GM10266 (cell line): Measurements from ENCODE around the gene TMEM200B.
"Not testable (repeated sequence)": the region's sequence is repeated elsewhere in the genome, so short reads cannot be mapped to it uniquely, and the experiment has no call there.

Experiments
- DNase-seq: peaks from one replicate; pipeline ENCODE4 v3.0.0; 2012; ENCODE audit errors: extremely low spot score
- TF ChIP-seq, protein P1 (sequence below): IDR thresholded peaks from 2 replicates; pipeline ENCODE4 v1.5.1; 2012; ENCODE audit warnings: mild to moderate bottlenecking, low read depth; ENCODE audit not compliant: control insufficient read depth, insufficient read depth; ENCODE audit errors: missing control alignments

The TMEM200B gene

DNA sequence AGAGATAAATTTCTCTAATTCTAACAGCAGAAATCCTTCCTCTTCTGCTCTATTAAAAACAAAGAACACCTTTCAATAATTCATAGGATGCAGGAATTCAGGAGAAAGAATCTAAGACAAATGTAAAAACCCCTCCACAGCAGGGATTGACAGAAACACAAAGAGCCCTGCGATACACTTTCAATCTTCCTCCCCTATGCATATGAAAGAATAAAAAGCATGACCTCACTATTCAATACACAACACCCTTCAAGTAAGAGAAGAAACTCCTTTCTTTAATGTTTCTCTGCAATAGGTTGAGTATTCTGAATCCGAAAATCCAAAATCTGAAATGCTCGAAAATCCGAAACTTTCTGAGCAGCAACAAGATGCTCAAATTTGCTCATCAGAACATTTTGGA is 40.9 kb upstream of the TMEM200B start:
- TF ChIP-seq, protein P1, sequence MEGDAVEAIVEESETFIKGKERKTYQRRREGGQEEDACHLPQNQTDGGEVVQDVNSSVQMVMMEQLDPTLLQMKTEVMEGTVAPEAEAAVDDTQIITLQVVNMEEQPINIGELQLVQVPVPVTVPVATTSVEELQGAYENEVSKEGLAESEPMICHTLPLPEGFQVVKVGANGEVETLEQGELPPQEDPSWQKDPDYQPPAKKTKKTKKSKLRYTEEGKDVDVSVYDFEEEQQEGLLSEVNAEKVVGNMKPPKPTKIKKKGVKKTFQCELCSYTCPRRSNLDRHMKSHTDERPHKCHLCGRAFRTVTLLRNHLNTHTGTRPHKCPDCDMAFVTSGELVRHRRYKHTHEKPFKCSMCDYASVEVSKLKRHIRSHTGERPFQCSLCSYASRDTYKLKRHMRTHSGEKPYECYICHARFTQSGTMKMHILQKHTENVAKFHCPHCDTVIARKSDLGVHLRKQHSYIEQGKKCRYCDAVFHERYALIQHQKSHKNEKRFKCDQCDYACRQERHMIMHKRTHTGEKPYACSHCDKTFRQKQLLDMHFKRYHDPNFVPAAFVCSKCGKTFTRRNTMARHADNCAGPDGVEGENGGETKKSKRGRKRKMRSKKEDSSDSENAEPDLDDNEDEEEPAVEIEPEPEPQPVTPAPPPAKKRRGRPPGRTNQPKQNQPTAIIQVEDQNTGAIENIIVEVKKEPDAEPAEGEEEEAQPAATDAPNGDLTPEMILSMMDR, result no peak
- DNase-seq, result no peak

DNA sequence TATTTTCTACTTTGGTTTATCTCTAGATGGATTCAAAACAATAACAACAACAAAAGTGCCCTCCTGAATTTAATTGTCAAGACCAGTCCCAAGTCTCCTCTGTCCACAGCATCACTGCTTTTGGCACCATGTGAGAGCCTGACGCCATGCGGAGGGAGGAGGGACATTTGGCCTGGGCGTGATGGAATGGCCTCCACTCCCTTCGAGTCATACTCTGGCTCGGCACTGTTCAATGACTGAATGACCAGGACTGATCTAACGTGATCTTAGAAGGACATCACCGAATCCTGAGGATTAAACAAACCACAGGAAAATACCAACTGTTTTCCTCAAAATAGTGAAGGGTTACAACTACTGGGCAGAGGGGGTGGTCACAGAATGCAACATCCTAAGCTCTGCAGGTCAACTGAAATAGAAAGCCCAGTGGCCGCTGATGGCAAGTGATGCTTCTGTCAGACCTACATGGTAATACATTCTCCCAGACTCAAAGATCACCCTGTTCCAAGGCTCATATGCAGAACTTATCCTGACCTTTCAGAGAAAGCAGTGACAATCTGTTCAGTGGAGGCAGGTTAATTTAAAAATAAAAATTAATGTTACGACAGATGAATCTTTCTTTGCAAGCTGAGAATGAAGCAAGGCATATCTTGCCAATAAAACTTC is 38.9 kb upstream of the TMEM200B start:
- TF ChIP-seq, protein P1, result no peak
- no peak for DNase-seq

DNA sequence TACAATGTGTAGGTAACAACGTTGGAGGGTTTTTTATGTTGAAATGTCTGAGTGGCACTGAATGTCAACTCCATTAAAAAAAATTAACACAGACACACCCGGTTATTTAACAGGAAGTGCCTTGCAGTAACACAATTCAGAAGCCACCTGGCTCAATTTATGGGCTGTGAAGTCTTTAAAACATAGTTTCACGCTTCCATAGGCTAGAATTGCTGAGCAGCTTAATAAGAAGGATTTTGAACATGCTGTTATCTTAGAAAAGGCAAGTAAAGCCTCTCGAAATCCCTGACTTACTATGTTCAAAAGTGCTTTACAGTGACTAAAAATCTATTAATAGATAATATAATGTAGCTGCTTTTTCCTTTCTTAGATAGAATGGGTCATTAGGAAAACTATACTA is 38.3 kb upstream of the TMEM200B start:
- TF ChIP-seq, protein P1, result no peak
- DNase-seq, result no peak

DNA sequence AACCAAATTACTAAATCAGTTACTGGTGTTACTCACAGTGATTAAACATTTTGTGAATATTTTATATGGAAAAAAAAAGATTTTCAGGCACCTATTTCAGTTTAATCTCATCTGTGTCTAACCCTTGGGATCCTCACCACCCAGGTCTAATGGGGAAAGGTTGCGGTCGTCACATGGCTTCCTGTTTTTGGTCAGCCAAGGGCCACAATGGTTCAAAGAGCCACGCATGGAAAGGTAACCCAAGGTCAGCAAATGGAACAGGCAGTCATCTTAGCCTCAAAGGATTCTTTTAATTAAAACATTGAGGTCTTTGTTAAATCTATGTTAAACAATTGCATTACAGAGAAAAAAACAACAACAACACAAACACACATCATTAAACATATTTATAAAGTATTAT is 36.1 kb upstream of the TMEM200B start:
- TF ChIP-seq, protein P1, result no peak
- no peak for DNase-seq

DNA sequence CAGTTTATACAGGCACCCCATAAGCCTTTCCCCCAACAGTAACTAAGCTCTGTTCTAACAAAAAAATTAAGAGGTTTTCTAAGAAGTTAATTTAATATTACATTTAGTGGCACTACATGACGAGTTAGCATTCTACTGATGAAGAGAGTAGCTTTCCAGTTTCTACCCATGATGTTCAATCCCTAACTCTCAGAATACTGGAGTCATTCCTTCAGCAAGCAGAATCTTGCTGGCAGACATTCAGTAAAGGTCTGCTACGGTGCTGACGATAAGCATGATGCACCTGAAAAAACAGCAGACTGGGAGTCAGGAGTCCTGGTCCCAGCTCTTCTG is 33.5 kb upstream of the TMEM200B start:
- TF ChIP-seq, protein P1, result no peak
- no peak for DNase-seq

DNA sequence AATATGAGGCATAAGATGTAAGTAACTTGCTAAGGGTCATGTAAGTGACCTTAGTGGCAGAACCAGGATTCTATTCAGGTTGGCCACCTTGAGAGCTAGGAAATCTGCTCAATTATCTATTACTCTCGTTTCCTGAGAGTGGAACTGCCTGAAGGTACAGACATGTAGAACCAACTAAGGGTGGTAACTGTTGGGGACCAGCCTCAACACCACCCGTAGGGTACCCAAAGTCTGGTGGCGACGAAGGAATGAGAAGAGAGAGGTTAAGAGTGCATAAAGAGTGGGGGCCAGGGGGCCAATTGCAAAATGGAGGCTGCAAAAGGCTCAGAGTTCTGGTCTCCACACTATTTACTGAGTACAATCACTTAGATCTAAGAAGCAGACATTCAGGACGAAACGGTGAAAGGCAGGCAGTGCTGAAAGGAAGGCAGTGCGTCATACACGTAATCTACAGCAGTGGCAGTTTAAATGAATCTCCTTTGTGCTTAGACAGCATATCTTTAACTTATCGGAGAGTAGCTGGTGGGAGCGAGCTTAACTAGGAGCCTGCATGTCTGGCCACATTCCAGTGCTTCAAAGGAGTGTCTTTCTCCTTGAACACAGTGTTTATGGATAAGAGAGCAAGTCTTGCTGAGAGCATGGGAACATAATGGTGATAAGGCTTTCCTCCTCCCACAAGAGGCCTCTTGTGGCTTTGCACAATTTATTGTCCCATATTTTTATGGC is 33.0 kb upstream of the TMEM200B start:
- TF ChIP-seq, protein P1, result no peak
- DNase-seq, result no peak

DNA sequence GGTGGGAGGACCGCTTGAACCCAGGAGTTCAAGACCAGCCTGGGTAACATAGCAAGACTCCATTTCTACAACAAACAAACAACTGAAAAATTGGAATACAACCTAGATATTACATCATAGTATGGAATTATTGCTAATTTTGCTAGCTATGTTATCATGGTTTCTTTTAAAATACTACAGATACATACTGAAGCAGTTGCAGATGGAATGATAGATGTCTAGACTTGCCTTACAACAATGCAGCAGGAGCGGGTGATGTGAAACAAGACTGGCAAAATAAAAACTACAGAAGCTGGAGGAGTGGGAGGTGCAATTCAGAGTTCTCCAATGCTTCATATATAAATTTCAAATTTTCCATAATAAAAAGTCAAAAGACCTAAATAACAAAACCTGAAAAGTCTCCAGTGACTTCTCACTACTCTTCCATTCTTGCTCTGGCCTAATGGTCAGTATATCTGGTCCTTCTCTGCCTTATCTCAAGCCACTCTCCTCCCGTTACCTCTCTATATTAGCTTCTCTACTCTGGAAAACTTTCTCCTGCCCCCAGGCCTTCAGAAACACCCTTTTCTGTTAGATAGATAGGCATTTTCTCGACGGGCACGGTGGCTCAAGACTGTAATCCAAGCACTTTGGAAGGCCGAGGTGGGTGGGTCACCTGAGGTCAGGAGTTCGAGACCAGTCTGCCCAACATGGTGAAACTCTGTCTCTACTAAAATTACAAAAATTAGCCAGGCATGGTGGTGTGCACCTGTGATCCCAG is 28.5 kb upstream of the TMEM200B start:
- DNase-seq, result no peak
- TF ChIP-seq, protein P1, result no peak

DNA sequence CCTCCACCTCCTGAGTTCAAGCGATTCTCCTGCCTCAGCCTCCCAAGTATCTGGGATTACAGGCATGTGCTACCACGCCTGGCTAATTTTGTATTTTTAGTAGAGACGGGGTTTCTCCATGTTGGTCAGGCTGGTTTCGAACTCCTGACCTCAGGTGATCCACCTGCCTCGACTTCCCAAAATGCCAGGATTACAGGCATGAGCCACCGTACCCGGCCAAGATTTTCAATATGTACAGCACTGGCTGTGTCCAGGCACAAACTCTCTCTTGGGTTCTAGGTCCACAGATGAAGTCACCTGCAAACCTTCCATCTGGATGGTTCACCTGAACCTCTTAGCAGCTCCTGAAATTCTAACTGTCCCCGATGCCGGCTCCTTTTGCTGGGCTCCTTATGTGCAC is 26.6 kb upstream of the TMEM200B start:
- not testable (repeated sequence) for DNase-seq
